Measurements from ENCODE around the gene MRRF.
"Not testable (repeated sequence)": the region's sequence is repeated elsewhere in the genome, so short reads cannot be mapped to it uniquely, and the experiment has no call there.

MRRF gene

GRCh38 chr9:122277285-122277897 lies 12.7 kb downstream of the MRRF start:
- no peak for DNase-seq

GRCh38 chr9:122281368-122281767 lies 16.7 kb downstream of the MRRF start:
- DNase-seq: no peak

- no peak for DNase-seq
Observed at GRCh38 chr9:122286764-122287163, 22.1 kb downstream of the MRRF start.

- DNase-seq: no peak
Observed at GRCh38 chr9:122287214-122287720, 22.6 kb downstream of the MRRF start.

GRCh38 chr9:122291458-122291857 lies 26.8 kb downstream of the MRRF start:
- no peak for DNase-seq

DNA sequence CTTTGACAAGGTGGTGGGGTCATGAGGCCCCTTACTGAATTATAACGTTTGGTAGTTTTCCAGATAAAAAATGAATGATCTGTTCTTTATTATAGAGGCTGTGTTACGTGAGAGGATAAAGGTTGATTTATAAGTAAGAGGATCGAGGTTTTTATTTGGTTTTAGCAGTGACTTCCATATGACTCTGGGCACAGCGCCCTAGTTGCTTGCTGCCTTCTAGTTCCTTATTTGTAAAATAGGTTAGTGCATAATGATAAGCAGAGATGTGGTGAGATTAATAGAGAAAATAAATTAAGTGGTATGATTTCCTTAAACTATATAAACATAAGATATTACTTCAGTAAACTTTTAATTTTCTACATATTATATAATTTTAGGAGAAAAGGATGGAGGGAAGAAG lies 29.8 kb downstream of the MRRF start:
- DNase-seq: no peak

DNA sequence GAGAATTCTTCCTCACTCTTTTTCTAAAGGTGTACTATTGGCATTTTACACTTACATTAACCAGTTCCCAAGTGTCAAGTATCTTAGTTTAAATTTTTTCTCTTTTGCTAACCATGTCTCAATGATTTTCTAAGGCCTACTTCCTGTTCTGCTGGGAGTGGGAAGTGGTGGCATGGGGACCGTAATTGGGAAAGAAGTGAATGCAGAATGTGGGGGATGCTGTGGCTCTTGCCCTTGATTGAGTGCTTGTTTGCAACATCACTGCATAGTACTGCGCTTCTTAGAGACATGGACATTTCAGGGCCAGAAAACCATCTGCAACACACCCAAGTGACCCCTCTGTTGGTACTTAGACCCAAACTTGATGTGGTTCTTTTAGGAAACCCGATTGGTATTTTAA lies 32.8 kb downstream of the MRRF start:
- no peak for DNase-seq

- DNase-seq: no peak
Observed at GRCh38 chr9:122302237-122303093, 37.8 kb downstream of the MRRF start.

GRCh38 chr9:122307061-122307460 lies 42.4 kb downstream of the MRRF start:
- no peak for DNase-seq

- no peak for DNase-seq
Observed at GRCh38 chr9:122307925-122308324, 43.2 kb downstream of the MRRF start.

DNA sequence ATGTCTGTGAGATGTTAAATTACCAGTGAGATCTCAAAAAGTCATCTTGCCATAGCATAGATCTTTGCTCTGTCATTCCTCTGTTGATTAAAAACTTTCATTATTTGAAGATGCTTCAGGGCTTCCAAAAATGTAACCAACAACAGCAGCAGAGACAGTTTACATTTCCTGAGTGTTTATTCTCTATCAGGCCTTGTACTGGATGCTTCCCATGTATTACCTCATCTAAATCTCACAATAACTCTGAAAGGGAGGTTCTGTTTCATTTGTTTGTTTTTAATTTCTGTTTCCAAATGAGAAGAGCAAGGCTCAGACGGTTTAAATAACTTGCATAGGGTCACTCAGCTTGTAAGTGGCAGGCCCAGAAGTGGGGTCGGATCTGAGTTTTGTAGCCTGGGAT lies 45.2 kb downstream of the MRRF start:
- DNase-seq: no peak

GRCh38 chr9:122314165-122314564 lies 49.5 kb downstream of the MRRF start:
- DNase-seq: no peak

DNA sequence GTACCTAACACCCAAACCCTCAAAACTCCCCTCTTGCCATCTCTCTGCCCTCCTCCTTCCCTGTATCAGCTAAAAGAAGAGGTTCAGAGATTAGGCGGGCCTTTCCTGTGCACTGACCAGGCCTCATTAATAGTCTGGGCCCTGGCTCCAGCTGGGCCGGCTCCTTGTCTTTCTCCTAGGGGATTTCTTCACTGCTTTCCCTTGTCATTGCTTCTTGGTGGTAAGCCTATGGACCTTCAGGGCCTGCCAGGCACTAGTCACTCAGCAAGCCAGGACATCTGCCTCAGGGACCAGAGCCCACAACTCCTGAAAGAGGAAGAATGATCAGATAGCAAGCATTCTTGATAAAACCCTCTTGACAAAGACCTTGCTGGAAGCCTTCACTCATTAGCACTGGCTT lies 50.9 kb downstream of the MRRF start:
- DNase-seq: no peak

DNA sequence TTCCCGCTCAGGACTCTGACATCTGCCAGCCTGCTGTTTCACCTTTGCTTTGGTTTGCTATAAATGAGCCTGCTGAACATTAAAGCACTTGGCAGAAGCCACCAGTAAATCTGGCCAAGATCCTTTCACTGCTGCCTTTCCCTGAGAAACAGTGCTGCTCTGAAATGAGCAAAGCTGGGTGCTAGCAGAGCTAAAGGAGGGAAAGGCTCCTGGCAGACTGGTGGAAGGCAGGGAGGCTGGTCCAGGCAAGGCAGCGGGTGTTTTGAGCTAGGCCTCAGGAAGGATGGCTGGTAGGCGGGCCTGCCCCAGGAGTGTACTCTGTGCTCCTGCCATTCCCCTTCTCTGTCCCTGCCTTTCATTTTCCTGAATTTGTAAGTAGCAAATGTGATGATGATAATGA lies 53.6 kb downstream of the MRRF start:
- no peak for DNase-seq

GRCh38 chr9:122320413-122320881 lies 55.8 kb downstream of the MRRF start:
- DNase-seq: no peak

DNA sequence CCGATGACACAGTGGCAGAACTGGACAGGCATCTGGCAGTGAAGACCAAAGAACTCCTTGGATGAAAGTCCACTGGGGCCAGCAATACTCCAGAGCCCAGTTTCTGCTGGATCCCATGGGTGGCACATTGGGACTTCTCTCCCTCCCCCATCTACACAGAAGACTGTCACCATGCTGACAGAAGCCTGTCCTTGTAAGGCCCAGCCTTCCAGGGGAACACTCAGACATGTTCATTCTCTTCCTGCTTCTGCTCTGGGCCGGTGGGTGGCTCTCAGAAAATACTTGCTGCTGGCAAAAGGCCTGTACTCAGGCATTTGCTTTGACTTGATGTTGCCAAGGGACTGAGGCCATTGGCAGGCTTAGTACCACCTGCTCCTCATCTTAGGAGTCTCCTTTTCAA lies 57.9 kb downstream of the MRRF start:
- no peak for DNase-seq

GRCh38 chr9:122324665-122325064 lies 60.0 kb downstream of the MRRF start:
- not testable (repeated sequence) for DNase-seq

- no peak for DNase-seq
Observed at GRCh38 chr9:122325124-122325523, 60.4 kb downstream of the MRRF start.

- no peak for DNase-seq
Observed at GRCh38 chr9:122327175-122327574, 62.5 kb downstream of the MRRF start.

DNA sequence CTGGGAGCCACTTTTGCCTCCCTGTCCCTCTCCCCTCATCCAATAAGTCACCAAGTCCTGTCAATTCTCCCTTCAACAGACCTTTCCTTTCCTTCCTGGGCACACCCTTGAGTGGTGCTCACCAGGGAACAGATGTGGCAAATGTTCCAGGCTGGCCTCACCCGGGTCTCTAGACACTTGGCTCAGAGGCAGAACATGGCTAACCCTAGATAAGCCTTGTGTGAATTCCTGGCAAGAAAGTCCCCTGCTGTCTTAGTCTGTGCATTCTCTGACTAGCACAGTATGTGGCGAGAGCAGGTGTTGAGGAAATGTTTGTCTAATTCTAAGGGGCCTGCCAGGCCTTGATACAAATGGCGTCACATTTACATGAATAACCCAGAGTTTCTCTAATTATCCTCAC lies 64.9 kb downstream of the MRRF start:
- DNase-seq: no peak

DNA sequence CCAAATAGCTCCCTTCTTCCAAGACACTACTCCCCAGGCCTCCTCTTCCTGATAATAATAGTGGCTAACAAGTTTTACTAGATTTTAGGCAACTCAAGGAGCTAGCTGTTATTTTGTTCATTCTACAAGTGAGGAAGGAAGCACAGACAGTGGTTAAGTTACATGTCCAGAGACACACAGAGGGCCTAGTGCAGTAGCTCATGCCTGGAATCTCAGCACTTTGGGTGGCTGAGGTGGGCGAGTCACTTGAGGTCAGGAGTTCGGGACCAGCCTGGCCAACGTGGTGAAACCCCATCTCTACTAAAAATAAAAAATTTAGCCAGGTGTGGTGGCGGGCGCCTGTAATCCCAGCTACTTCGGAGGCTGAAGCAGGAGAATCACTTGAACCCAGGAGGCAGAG lies 65.8 kb downstream of the MRRF start:
- DNase-seq: not testable (repeated sequence)

DNA sequence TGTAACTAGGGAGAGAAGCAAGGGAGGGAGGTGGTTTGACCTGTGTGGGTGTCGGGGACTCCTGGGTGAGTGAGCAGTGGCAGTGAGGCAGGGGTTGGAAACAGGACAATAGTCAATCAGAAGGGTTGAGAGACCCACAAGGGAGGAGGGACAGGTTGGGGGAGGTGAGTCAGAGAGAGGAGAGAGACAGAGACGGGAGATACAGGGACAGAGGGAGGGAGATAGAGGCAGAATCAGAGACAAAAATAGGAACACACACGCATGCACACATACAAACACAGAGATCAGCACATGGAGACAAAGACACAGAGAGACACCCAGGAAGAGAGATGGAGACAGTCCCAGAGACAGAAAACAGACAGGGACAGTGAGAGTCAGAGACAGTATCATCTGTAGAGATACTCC lies 66.8 kb downstream of the MRRF start:
- DNase-seq: no peak

- DNase-seq: no peak
Observed at GRCh38 chr9:122332083-122332482, 67.4 kb downstream of the MRRF start.

- no peak for DNase-seq
Observed at GRCh38 chr9:122332644-122333043, 68.0 kb downstream of the MRRF start.

Measured in CD4-positive, alpha-beta T cell treated with Interleukin-17A for 4 hours (primary cell).